ENCODE measurements around the gene ACACB.

Gene ACACB

GRCh38 chr12:109214131-109214530 lies 97.7 kb downstream of the ACACB start:
- DNase-seq (ENCODE audit: low read depth, low spot score), result no peak

GRCh38 chr12:109218996-109219395 lies 102.6 kb downstream of the ACACB start:
- no peak for DNase-seq (ENCODE audit: low read depth, low spot score)

- DNase-seq (ENCODE audit: low read depth, low spot score), result no peak
These were observed 103.6 kb downstream of the ACACB start for GRCh38 chr12:109219938-109220337.

- DNase-seq (ENCODE audit: low read depth, low spot score), result no peak
These were observed 105.0 kb downstream of the ACACB start for GRCh38 chr12:109221277-109221931.

GRCh38 chr12:109222062-109222461 lies 105.7 kb downstream of the ACACB start:
- no peak for DNase-seq (ENCODE audit: low read depth, low spot score)

GRCh38 chr12:109222496-109222895 lies 106.1 kb downstream of the ACACB start:
- no peak for DNase-seq (ENCODE audit: low read depth, low spot score)

GRCh38 chr12:109223211-109223610 lies 106.8 kb downstream of the ACACB start:
- no peak for DNase-seq (ENCODE audit: low read depth, low spot score)

GRCh38 chr12:109223868-109224267 lies 107.5 kb downstream of the ACACB start:
- DNase-seq (ENCODE audit: low read depth, low spot score), result no peak

- no peak for DNase-seq (ENCODE audit: low read depth, low spot score)
These were observed 112.3 kb downstream of the ACACB start for GRCh38 chr12:109228664-109229063.

GRCh38 chr12:109230193-109230592 lies 113.8 kb downstream of the ACACB start:
- no peak for DNase-seq (ENCODE audit: low read depth, low spot score)

- no peak for DNase-seq (ENCODE audit: low read depth, low spot score)
These were observed 116.3 kb downstream of the ACACB start for GRCh38 chr12:109232731-109233130.

- no peak for DNase-seq (ENCODE audit: low read depth, low spot score)
These were observed 117.6 kb downstream of the ACACB start for GRCh38 chr12:109234012-109234411.

- DNase-seq (ENCODE audit: low read depth, low spot score), result no peak
These were observed 119.9 kb downstream of the ACACB start for GRCh38 chr12:109236257-109236656.

- DNase-seq (ENCODE audit: low read depth, low spot score), result no peak
These were observed 122.8 kb downstream of the ACACB start for GRCh38 chr12:109239179-109239578.

GRCh38 chr12:109239691-109240090 lies 123.3 kb downstream of the ACACB start:
- no peak for DNase-seq (ENCODE audit: low read depth, low spot score)

GRCh38 chr12:109240365-109240764 lies 124.0 kb downstream of the ACACB start:
- no peak for DNase-seq (ENCODE audit: low read depth, low spot score)

GRCh38 chr12:109241936-109242335 lies 125.5 kb downstream of the ACACB start:
- no peak for DNase-seq (ENCODE audit: low read depth, low spot score)

- no peak for DNase-seq (ENCODE audit: low read depth, low spot score)
These were observed 127.7 kb downstream of the ACACB start for GRCh38 chr12:109244073-109244472.

GRCh38 chr12:109246221-109246620 lies 129.8 kb downstream of the ACACB start:
- no peak for DNase-seq (ENCODE audit: low read depth, low spot score)

- no peak for DNase-seq (ENCODE audit: low read depth, low spot score)
These were observed 131.7 kb downstream of the ACACB start for GRCh38 chr12:109247831-109248654.

GRCh38 chr12:109250523-109250922 lies 134.1 kb downstream of the ACACB start:
- DNase-seq (ENCODE audit: low read depth, low spot score), result no peak

- DNase-seq (ENCODE audit: low read depth, low spot score), result no peak
These were observed 136.4 kb downstream of the ACACB start for GRCh38 chr12:109252799-109253198.

- DNase-seq (ENCODE audit: low read depth, low spot score), result no peak
These were observed 137.6 kb downstream of the ACACB start for GRCh38 chr12:109253913-109254544.

Data from activated naive CD8-positive, alpha-beta T cell treated with anti-CD3 and anti-CD28 coated beads, Interleukin-2, amount 50 U/mL, for 16 hours (primary cell).